SK-N-MC (cell line): ENCODE results near the gene PKIB.

Experiments used
- EZH2 ChIP-seq: fragments of 200-600 bp; sonication (generic); IDR thresholded peaks from one replicate; pipeline ENCODE4 v1.6.1; 2017; ENCODE audit warnings: antibody characterized with exemption
- FOXP2 ChIP-seq: optimal IDR thresholded peaks from 2 replicates; pipeline ENCODE3; 2011; ENCODE audit warnings: mild to moderate bottlenecking, moderate library complexity; ENCODE audit not compliant: insufficient read depth; ENCODE audit errors: extremely low read length, control extremely low read depth

- no peak for TF ChIP-seq FOXP2
- TF ChIP-seq EZH2, result no peak
Measured at GRCh38 chr6:122709922-122710512, 99.8 kb downstream of the PKIB start.
